Ramos (cell line): Measurements from ENCODE around the gene OR4N5.

ENCODE experiments used
- in situ Hi-C: fragments of 300-500 bp; cut with MboI; formaldehyde crosslinking; loops from one replicate; pipeline ENCODE4 v1.14.3; 2022; ENCODE audit warnings: low sequenced_read_pairs; ENCODE audit not compliant: unreplicated experiment

The OR4N5 gene

GRCh38 chr14:20194101-20194500 lies 55.5 kb downstream of the OR4N5 start:
- in situ Hi-C loops = no loop called here
